Dendritic cell treated with granulocyte-macrophage colony-stimulating factor and Interleukin-4, amounts not matched to agents 40 ng/mL and 50 ng/mL, for 4 days (primary cell): ENCODE data around the gene PRICKLE4.
"Not testable (repeated sequence)": the region's sequence is repeated elsewhere in the genome, so short reads cannot be mapped to it uniquely, and the experiment has no call there.

Experiments used
- H3K27ac Mint-ChIP-seq: one replicate; pipeline ENCODE4 v1.8.0; 2022; ENCODE audit warnings: mild to moderate bottlenecking, mixed read lengths
- H3K27me3 Mint-ChIP-seq: one replicate; pipeline ENCODE4 v1.8.0; 2022; ENCODE audit warnings: mild to moderate bottlenecking, mixed read lengths
- H3K36me3 Mint-ChIP-seq: one replicate; pipeline ENCODE4 v1.8.0; 2022; ENCODE audit warnings: low read depth, mixed read lengths
- H3K4me1 Mint-ChIP-seq: one replicate; pipeline ENCODE4 v1.8.0; 2022; ENCODE audit warnings: low read depth, mixed read lengths
- H3K4me3 Mint-ChIP-seq: one replicate; pipeline ENCODE4 v1.8.0; 2022; ENCODE audit warnings: mild to moderate bottlenecking, moderate library complexity, mixed read lengths
- H3K9me3 Mint-ChIP-seq: one replicate; pipeline ENCODE4 v1.8.0; 2022; ENCODE audit warnings: mixed read lengths
- intact Hi-C: fragments of 100-400 bp; cut with micrococcal nuclease; formaldehyde crosslinking; loops from one replicate; pipeline ENCODE4 v1.15.0; 2022

The PRICKLE4 gene

GRCh38 chr6:41757271-41757670 is 23.3 kb upstream of the PRICKLE4 start:
- no peak overlapping the region for H3K4me3 Mint-ChIP-seq
- intact Hi-C loops: no loop called here
- no peak overlapping the region for H3K27ac Mint-ChIP-seq
- H3K4me1 Mint-ChIP-seq: no peaks in the 10 kb centered on the region
- no peaks in the 10 kb centered on the region for H3K36me3 Mint-ChIP-seq
- H3K9me3 Mint-ChIP-seq: no peaks in the 10 kb centered on the region
- peaks cover 12% of the 10 kb centered on the region for H3K27me3 Mint-ChIP-seq

- H3K27me3 Mint-ChIP-seq: peaks cover 10% of the 10 kb centered on the region
- no peaks in the 10 kb centered on the region for H3K4me1 Mint-ChIP-seq
- H3K36me3 Mint-ChIP-seq: no peaks in the 10 kb centered on the region
- H3K4me3 Mint-ChIP-seq: no peak overlapping the region
- H3K9me3 Mint-ChIP-seq: no peaks in the 10 kb centered on the region
- intact Hi-C loops: no loop called here
- no peak overlapping the region for H3K27ac Mint-ChIP-seq
Observed at GRCh38 chr6:41757931-41758640, 22.5 kb upstream of the PRICKLE4 start.

- intact Hi-C loops: no loop called here
- no peaks in the 10 kb centered on the region for H3K36me3 Mint-ChIP-seq
- no peak overlapping the region for H3K27ac Mint-ChIP-seq
- no peak overlapping the region for H3K4me3 Mint-ChIP-seq
- H3K9me3 Mint-ChIP-seq: no peaks in the 10 kb centered on the region
- H3K27me3 Mint-ChIP-seq: peaks cover 9% of the 10 kb centered on the region
- H3K4me1 Mint-ChIP-seq: no peaks in the 10 kb centered on the region
Observed at GRCh38 chr6:41758641-41759035, 21.9 kb upstream of the PRICKLE4 start.

DNA sequence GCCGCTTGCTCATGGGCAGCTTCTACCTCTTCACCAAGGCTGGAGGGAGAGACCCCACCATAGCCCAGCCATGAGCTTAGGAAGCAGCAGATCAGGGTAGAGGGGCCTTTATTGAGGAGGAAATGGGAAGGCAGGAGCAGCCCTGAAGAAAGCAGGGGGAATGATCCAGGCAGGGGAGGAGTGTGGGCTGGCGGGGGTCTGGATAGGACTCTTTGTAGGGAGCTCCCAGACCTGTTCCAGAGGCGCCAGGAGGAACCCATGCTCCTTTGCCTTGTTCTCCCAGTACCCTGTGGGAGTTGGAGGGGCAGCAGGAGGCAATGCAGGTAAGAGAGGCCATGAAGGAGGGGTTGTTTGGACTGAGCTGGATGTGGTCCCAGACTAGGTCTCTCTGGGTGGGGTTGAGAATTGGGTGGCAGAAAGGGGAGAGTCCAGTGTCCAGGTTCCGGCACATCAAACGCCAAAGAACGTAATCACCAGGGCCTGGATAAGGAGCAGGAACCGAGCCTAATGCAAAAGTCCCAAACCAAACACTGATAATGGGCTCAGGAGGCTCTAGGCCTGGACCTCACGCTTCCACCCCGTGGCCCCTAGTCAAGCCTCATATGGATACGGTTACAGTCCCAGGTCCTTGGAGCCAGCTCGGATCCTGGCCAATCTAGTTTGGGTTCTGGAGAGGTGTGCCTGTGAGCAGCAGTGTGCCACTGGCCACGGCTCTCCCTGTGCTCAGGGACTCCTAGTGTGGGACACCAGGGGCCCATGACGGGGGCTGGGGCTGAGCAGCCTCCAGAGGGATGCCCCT is 21.3 kb upstream of the PRICKLE4 start:
- intact Hi-C loops: no loop called here
- H3K36me3 Mint-ChIP-seq: no peaks in the 10 kb centered on the region

DNA sequence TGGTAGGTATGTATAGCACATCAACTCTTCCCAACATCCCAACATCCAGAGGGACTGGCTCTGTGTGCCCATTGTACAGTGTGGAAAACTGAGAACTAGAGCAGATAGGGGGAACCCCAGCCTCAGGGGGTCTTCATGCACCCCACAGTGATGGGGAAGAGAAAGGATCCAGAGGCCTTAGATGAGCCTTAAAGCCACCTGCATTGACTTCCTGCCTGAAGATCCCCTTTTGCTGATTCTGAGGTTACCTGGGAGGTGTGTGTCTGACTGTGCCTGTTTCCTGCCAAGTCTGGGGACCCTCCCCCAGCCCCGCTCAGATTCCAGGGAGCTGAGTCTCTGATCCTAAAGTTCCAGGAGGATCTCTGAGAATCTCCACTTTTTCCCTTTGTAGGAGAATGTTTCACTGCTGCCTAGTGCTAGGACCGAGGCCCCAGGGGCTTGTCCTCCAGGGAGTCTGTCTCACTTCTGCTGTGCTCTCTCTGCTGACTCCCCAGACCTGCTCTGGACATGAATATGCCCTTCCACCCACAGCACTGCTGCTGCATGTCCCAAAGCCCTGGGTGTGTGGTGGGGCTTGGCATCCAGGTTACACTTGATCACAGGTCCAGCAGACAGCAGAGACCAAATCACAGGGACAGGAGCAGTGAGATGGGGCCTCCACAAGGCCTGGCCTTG is 20.5 kb upstream of the PRICKLE4 start:
- no peaks in the 10 kb centered on the region for H3K36me3 Mint-ChIP-seq
- no peak overlapping the region for H3K4me3 Mint-ChIP-seq
- peaks cover 8% of the 10 kb centered on the region for H3K27me3 Mint-ChIP-seq
- H3K4me1 Mint-ChIP-seq: no peaks in the 10 kb centered on the region
- no peaks in the 10 kb centered on the region for H3K9me3 Mint-ChIP-seq
- intact Hi-C loops: no loop called here
- H3K27ac Mint-ChIP-seq: no peak overlapping the region

More for the DNA sequence above, 21.3 kb upstream of the PRICKLE4 start:
- Mint-ChIP-seq H3K27me3 (peaks cover 8% of the 10 kb centered on the region), H3K9me3 (no peaks in the 10 kb centered on the region), H3K4me3 (no peak overlapping the region), H3K4me1 (no peaks in the 10 kb centered on the region), H3K27ac (no peak overlapping the region)

GRCh38 chr6:41763470-41763869 is 17.1 kb upstream of the PRICKLE4 start:
- H3K9me3 Mint-ChIP-seq: no peaks in the 10 kb centered on the region
- intact Hi-C loops: no loop called here
- peaks cover 3% of the 10 kb centered on the region for H3K27me3 Mint-ChIP-seq
- H3K27ac Mint-ChIP-seq: no peak overlapping the region
- no peaks in the 10 kb centered on the region for H3K4me1 Mint-ChIP-seq
- H3K36me3 Mint-ChIP-seq: no peaks in the 10 kb centered on the region
- H3K4me3 Mint-ChIP-seq: no peak overlapping the region

DNA sequence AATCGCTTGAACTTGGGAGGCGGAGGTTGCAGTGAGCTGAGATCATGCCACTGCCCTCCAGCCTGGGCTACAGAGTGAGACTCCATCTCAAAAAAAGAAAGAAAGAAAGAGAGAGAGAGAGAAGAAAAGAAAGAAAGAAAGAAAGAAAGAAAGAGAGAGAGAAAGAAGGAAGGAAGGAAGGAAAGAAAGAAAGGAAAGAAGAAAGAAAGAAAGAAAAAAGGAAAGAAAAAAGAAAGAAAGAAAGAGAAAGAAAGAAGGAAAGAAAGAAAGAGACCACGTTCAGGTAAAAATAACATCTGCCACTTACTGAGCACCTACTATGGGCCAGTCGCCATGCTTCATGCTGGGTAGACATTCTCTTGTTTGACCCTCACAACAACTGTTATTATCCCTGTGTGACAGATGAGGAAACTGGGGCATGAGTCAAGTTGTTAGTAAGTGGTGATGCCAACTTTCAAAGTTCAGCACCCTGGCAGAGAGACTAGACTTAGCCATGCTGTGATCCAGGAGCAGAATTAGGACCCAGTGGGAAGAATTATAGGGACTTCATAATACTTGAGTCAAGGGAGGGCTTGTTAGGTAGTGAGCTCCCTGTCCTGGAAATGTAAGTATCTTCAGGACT is 14.4 kb upstream of the PRICKLE4 start:
- intact Hi-C loops: not testable (repeated sequence)

DNA sequence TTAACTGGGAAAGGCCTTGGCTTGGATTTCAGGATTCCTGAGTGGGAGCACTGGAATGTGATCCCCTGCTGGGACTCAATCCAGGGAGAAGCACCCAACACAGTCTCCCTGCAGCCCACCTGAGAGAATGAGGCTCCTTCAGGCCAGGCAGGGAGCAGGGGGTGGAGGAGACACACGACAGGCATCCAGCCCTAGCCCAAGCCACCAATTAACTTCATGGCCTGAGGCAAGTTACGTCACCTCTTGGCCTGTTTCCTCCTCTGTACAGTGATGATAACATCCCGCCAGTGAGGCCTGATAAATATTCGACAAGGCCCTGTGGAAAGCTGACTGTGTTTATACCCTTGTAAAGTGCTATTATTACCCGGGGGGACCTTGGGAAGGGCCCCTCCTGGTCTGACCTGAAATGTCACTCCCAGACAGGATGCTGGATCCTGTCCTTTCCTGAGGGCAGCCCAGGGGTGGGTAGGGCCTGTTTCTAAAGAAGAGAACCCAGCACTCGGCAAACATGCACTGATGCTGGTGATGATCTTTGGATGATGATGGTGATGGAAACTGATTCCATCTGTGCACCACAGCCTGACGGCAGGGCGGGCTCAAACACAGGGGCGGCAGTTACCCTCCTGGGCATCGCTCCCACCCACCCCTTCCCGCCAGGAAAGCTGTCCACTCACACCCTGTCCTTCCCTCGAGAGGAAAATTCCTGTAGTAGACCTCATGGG is 13.3 kb upstream of the PRICKLE4 start:
- Mint-ChIP-seq H3K4me1 (no peaks in the 10 kb centered on the region), H3K9me3 (no peaks in the 10 kb centered on the region), H3K27me3 (no peaks in the 10 kb centered on the region), H3K4me3 (no peak overlapping the region), H3K36me3 (peaks cover 28% of the 10 kb centered on the region), H3K27ac (no peak overlapping the region)
- intact Hi-C loops: no loop called here

More for the DNA sequence above, 14.4 kb upstream of the PRICKLE4 start:
- H3K4me1 Mint-ChIP-seq, H3K9me3 Mint-ChIP-seq, H3K27me3 Mint-ChIP-seq, H3K27ac Mint-ChIP-seq, H3K4me3 Mint-ChIP-seq: not testable (repeated sequence)
- H3K36me3 Mint-ChIP-seq: peaks cover 17% of the 10 kb centered on the region

DNA sequence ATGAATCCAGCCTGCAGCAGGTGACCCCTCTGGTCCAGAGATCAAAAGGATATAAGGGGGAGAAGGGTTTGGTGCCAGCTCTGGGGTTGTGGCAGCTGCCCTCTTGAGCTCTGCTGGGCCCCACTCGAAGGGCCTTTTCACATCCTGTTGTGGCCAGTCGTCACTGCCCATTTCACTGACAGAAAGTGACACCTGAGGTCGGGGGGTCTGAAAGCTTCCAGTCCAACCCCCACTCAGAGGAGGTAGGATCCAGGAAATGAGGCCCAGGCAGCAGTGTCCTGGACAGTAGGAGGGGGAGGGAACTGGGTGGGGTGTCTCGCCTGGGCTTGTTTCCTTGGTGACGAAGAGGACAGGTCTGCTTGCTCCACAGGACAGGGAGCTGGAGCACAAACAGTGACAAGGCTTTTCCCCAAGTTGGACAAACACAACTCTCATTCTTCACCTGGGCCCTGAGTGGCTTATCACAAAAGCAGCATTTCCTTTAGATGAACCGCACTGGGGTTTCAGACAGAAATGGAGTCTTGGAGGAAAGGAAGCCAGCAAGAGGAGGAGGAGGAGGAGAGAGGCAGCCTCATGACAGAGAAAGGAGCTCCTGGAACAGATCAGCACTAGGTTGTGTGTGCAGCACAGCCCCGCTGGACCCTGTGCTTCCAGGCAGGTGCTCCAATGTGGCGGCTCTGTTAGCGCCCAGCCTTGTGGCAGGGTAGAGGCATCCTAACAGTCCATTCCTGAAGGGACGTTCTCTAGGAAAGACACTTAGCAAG is 11.9 kb upstream of the PRICKLE4 start:
- Mint-ChIP-seq H3K27ac (no peak overlapping the region), H3K9me3 (no peaks in the 10 kb centered on the region), H3K27me3 (no peaks in the 10 kb centered on the region), H3K4me1 (no peaks in the 10 kb centered on the region), H3K36me3 (peaks cover 43% of the 10 kb centered on the region), H3K4me3 (no peak overlapping the region)
- intact Hi-C loops: no loop called here

DNA sequence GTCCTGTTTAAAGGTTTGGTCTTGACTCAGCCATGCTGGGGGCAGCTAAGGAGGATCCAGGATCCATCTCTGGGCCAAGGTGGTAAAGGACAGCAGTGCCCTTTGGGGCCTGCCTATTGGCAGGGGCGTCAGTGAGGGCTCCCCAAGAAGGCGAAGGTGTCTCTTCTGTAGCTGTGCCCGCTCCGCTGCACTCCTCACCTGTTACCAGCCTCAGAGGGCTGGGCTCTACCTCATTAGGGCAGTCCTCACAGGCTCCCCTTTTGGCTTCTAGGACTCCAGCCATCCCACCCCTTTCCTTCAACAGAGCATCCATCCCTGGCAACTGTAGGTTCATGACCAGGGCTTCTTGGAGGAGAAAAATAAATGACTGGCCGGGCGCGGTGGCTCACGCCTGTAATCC is 11.2 kb upstream of the PRICKLE4 start:
- Mint-ChIP-seq H3K27me3 (no peaks in the 10 kb centered on the region), H3K9me3 (no peaks in the 10 kb centered on the region), H3K4me3 (no peak overlapping the region), H3K27ac (no peak overlapping the region), H3K36me3 (peaks cover 49% of the 10 kb centered on the region), H3K4me1 (no peaks in the 10 kb centered on the region)
- intact Hi-C loops: no loop called here

GRCh38 chr6:41770381-41771057 is 10.1 kb upstream of the PRICKLE4 start:
- Mint-ChIP-seq H3K36me3 (peaks cover 61% of the 10 kb centered on the region), H3K9me3 (no peaks in the 10 kb centered on the region), H3K27me3 (no peaks in the 10 kb centered on the region), H3K27ac (no peak overlapping the region), H3K4me3 (no peak overlapping the region), H3K4me1 (no peaks in the 10 kb centered on the region)
- intact Hi-C loops: no loop called here

DNA sequence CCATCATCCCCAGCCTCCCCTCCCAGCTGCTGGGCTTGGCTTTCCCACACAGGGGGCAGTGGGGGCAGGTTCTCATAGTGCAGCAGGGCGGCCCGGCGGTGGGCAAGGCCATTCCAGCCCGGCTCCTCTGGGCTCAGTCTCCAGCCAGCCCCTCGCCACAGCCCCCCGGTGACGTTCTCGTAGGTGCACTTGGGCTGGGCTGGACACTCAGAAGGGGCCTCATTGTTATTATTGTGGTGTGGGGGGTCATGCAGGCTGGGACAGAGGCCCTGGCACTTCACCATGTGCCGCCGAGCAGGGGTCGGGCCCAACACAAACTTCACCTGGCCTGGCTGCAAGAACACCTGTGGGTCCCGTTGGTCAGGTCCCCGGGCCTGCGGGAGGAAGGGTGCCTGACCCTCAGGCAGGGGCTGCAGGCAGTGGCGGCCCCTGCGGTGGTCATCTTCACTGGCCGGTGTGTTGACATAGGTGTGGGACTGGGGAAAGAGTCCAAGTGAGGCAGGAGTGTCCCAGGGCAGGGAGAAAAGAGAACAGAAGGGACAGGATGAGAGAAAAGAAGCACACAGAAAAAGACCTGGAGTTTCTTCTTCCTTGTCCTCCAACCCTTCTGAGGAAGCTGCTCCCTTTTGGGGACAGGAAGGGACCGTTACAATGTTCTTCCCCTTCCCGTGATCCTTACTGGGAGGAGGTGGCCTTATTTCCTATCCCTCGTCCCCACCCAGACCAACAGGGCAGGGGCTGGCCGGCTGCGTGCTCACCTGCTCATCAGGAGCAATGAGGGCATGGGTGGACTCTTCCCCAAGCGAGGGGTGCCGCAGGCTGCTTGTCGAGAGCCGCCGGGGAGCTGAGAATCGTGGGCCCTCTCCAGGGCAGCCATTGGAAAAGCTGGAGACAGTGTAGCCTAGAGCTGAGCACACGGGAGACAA is 9.3 kb upstream of the PRICKLE4 start:
- Mint-ChIP-seq H3K27ac (peak overlapping the region; percentile 11), H3K27me3 (no peaks in the 10 kb centered on the region), H3K36me3 (peaks cover 63% of the 10 kb centered on the region), H3K4me1 (peaks cover under 1% of the 10 kb centered on the region), H3K9me3 (no peaks in the 10 kb centered on the region), H3K4me3 (no peak overlapping the region)
- intact Hi-C loops: no loop called here
